NB4 (cell line): ENCODE results near the gene TVP23C.
"Not testable (repeated sequence)": the region's sequence is repeated elsewhere in the genome, so short reads cannot be mapped to it uniquely, and the experiment has no call there.

ENCODE experiments used
- CTCF ChIP-seq: IDR thresholded peaks from one replicate; pipeline ENCODE4 v1.5.1; 2012; ENCODE audit warnings: low read depth, low read length
- MAX ChIP-seq: IDR thresholded peaks from 2 replicates; pipeline ENCODE4 v1.6.1; 2011; ENCODE audit warnings: low read depth, low read length
- MYC ChIP-seq: IDR thresholded peaks from 2 replicates; pipeline ENCODE4 v1.6.1; 2011; ENCODE audit warnings: low read depth, low read length
- POLR2A ChIP-seq: IDR thresholded peaks from 2 replicates; pipeline ENCODE4 v1.6.1; 2011; ENCODE audit warnings: mild to moderate bottlenecking; ENCODE audit not compliant: insufficient read length; ENCODE audit errors: extremely low read depth

- not testable (repeated sequence) for TF ChIP-seq CTCF, POLR2A, MAX, MYC
Observed at GRCh38 chr17:15549552-15549951, 13.7 kb downstream of the TVP23C start.
